KOPT-K1 (cell line): ENCODE results near the gene CLRN2.

Experiments used
- H3K27ac ChIP-seq: fragments of 200-600 bp; sonication (generic); 2 replicates; pipeline ENCODE4 v1.5.1; 2016; ENCODE audit warnings: antibody characterized with exemption, mild to moderate bottlenecking, low read depth, low read length; ENCODE audit not compliant: poor library complexity, severe bottlenecking
- H3K36me3 ChIP-seq: fragments of 200-600 bp; sonication (generic); 2 replicates; pipeline ENCODE4 v1.5.1; 2017; ENCODE audit warnings: antibody characterized with exemption, mild to moderate bottlenecking, low read length, moderate library complexity; ENCODE audit not compliant: insufficient read depth
- H3K9me3 ChIP-seq: fragments of 200-600 bp; sonication (generic); 2 replicates; pipeline ENCODE4 v1.5.1; 2017; ENCODE audit warnings: antibody characterized with exemption, low read length, mild to moderate bottlenecking; ENCODE audit not compliant: insufficient read depth, poor library complexity, severe bottlenecking

Gene CLRN2

DNA sequence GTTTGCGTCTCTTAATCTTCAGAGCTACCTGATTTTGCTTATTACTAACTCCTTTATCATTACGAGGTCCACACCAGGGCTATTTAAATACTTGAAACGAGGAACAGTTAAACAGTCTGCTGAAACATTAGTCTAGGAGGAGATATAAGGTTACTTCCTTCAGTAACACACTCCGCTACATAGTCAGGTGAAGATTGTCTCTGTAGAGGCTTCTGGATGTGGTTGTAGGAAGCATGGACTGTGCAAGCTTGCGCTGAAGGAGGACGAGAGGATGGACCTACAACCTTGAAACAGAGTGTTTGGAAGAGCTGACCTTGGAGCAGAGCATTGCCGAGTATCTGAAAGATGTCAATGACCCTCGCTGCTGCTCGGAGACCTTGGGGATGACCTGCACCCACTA, at the start of gene CLRN2:
TSS of gene CLRN2 (plus strand) at position 301 of the 400 bp plus-strand sequence. CDS start 102 bp downstream, outside the sequence.
- Histone ChIP-seq H3K27ac (no peak within 1 kb of the TSS), H3K9me3 (no peaks in the 10 kb centered on the region)

GRCh38 chr4:17468619-17469221, 46.2 kb upstream of the CLRN2 start:
- Histone ChIP-seq H3K27ac (no peak overlapping the region), H3K9me3 (no peaks in the 10 kb centered on the region), H3K36me3 (no peaks in the 10 kb centered on the region)

More for the DNA sequence above, at the start of gene CLRN2:
- H3K36me3 ChIP-seq, result no peaks in the 10 kb centered on the region

DNA sequence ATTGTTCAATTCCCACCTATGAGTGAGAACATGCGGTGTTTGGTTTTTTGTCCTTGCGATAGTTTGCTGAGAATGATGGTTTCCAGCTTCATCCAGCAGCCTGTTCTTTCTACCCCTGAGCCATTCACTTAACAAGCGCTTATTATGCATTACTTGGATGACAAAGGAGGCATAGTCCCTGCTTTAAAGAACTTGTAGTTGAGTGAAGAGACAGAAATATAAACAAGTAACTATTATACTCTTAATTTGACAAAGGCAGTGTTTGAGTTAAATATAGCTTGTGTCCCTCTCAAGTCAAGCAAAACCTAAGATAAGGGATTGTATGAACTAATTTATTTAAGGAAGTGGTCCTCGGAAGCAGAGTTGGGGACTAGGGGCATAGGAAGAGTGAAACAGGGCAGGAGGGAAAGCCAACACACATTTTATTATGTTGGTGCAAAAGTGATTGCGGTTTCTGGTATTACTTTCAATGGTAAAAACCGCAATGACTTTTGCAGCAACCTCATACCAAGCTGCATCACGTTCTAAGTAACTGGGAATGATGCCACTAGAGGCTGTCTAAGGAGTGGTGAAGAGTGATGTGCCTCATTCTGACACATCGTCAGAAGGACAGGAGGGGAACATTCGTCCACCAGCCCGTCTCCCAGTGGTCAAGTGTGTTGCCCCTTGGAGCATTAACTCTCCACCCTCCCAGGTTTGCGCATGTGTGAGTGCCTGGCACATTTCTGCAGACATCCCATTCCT, 44.9 kb upstream of the CLRN2 start:
- H3K9me3 ChIP-seq, result no peaks in the 10 kb centered on the region
- H3K36me3 ChIP-seq, result no peaks in the 10 kb centered on the region
- H3K27ac ChIP-seq, result no peak overlapping the region

DNA sequence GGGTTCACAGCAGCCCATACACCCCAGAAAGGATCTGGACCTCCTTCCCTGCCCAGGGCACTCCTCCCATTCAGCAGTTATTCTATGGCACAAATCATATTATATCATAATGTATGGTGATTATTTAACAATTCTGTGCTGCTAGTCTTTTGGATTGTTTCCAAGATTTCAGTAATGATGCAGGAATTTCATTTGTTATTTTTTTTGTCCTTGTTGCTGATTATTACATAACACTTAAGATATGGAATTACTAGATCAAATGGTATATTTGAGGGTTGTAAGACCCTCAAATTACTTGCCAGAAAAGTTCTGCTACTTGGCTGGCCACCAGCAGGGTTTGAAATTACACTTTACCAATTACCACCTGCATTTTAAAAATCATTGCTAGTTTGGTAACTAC, 39.5 kb upstream of the CLRN2 start:
- Histone ChIP-seq H3K36me3 (no peaks in the 10 kb centered on the region), H3K9me3 (no peaks in the 10 kb centered on the region), H3K27ac (no peak overlapping the region)

DNA sequence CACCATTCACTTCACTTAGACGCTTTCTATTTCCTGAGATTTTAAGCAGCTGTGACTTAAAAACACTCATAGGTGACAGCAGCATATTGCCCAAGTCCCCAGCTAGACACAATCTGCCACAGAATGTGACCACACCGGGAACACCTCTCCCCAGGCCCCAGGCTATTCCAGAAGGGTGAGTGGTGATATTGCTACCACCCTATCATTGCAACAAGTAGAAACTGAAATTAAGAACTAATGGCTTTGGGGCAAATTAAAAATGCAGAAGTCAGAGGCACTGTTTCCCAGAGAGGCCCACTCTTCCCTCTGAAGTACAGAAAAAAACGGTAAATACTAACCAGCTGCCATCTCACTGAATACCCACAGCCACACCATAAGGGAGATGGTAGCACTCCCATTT, 38.1 kb upstream of the CLRN2 start:
- H3K9me3 ChIP-seq, result no peaks in the 10 kb centered on the region
- H3K27ac ChIP-seq, result no peak overlapping the region

DNA sequence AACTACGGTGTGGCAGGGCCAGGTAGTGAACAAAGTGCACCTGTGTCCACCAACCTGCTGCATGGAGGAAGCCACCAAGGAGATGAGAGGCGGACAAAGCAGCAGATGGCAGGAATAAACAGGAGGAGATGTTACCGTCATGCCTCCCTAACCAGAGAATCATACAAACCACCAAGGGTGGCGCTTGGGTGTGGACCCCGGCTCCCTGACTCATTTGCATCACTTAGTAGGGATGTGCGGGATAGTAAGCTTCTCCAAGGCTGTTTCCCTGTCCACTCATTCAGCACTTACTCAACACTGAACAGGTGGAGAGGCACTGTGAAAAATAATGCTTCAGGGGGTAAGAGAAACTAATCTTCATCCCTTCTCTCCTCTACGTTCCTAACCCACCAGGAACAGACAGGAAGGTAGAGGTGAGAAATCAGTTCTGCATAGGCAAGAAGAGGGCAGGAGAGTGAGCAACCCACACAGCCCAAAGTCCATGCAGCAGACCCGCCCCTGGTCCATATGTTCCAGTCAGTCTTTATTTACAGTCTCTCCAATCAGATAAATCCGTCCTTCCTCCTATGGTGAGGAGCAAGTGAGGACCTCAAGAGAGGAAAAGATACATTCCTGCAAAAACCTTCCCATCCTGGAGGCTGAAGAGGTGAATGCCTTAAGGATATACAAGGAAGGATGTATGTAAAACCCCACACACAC, 37.0 kb upstream of the CLRN2 start:
- H3K36me3 ChIP-seq, result no peaks in the 10 kb centered on the region
- H3K27ac ChIP-seq, result no peak overlapping the region
- H3K9me3 ChIP-seq, result no peaks in the 10 kb centered on the region

More for the DNA sequence above, 38.1 kb upstream of the CLRN2 start:
- H3K36me3 ChIP-seq, result no peaks in the 10 kb centered on the region

- no peak overlapping the region for H3K27ac ChIP-seq
- peaks cover 7% of the 10 kb centered on the region for H3K36me3 ChIP-seq
- no peaks in the 10 kb centered on the region for H3K9me3 ChIP-seq
These were observed 34.6 kb upstream of the CLRN2 start for GRCh38 chr4:17480210-17480927.

DNA sequence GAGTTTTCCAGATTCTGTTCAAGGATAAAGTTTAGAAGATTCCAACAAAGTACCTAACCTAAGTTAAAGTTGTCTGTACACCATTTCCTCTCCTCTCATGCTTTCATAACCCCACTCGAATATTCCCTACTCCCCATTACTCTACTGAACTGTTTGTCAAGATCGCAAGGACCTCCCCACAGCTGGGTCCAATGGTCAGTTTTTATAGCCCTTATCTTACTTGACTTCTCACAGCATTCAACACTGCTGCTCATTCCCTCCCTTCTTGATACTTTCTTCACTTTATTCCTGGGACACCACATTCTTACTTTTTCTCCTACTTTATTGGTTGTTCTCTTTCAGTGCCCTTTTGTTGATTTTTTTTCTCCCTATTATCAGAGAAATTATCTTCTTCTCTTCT, 34.0 kb upstream of the CLRN2 start:
- Histone ChIP-seq H3K9me3 (no peaks in the 10 kb centered on the region), H3K36me3 (peaks cover 8% of the 10 kb centered on the region), H3K27ac (no peak overlapping the region)

GRCh38 chr4:17482716-17483115, 32.2 kb upstream of the CLRN2 start:
- no peak overlapping the region for H3K27ac ChIP-seq
- H3K9me3 ChIP-seq, result no peaks in the 10 kb centered on the region
- peaks cover 24% of the 10 kb centered on the region for H3K36me3 ChIP-seq

DNA sequence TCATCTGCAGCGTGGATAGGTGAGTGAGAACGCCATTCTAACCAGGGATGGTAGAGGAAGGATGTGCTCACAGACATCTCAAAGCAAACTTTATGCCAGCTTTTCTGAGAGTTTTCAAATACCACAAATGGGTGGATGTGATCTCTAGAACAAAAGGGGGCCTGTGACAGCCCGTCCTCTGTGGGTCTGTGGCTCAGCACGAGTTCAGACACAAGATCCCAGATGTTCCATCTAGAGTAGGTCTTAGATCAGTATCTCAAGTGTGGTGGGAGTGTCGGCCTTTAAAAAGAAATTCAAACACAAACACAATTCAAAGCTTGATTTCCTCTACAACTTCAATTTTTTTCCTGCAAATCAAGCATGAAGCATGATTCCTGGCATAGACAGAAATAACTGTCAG, 25.8 kb upstream of the CLRN2 start:
- Histone ChIP-seq H3K27ac (peak overlapping the region; percentile 26), H3K9me3 (no peaks in the 10 kb centered on the region), H3K36me3 (peaks cover 76% of the 10 kb centered on the region)

DNA sequence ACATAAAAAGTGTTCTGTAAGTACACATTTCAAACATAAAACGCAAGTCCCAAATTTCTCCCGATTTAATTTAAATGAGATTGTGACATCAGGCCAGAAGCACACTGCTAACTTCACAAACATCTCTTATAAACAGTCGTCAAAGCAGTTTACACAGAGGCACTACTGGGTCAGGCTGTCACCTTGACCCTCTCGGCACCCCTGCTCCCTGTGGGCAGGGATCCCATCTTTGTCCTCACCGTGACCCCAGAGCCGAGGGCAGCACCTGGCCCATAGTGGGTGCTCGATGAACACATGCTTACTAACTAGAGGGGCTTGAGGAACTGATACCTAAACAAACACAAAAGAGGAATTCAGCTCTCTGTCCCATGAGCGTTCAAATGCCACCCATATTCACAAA, 25.2 kb upstream of the CLRN2 start:
- Histone ChIP-seq H3K27ac (peak overlapping the region; percentile 26), H3K9me3 (no peaks in the 10 kb centered on the region), H3K36me3 (peaks cover 79% of the 10 kb centered on the region)

DNA sequence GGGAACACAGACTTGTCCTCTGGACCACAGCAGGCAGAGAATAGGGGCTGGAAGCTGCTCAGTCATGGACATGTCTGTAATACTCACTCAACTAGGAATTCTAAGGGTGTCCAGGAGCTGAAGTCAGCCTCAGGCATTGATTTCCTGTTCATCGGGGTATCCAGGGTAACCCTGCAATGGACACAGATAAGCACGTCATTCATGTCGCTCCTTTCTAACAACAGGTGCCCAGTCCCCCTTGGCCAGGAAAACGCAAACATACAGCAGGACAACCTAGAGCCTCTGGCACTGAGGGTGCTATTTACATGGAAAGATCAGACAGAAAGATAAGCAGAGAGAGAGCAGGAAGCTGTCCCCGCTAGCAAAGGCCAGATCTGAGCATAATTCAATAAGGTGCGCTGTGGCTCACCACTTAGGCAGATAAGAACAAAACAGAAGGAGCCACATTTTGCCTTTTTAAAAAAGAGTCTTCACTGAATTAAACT, 24.3 kb upstream of the CLRN2 start:
- Histone ChIP-seq H3K36me3 (peaks cover 88% of the 10 kb centered on the region), H3K27ac (no peak overlapping the region)

DNA sequence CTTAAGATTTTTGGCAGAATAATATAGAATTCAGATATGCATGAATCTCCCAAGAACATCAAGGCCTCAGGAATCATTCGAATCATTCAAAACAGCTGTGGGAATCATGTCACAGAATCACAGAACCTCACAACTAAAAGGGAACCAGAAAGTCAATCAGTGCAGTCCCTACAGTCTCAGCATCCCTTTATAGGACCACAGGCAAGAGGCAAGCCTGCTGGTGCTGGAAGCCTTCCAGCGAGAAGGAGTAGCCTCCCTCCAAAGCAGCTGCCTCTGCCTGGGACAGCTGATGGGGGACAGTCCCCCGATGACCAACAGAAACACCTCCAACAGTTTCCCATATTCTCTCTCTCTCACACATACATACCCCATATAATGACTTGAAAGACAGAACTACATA, 23.8 kb upstream of the CLRN2 start:
- no peak overlapping the region for H3K27ac ChIP-seq
- no peaks in the 10 kb centered on the region for H3K9me3 ChIP-seq
- H3K36me3 ChIP-seq, result peaks cover 86% of the 10 kb centered on the region

More for the DNA sequence above, 24.3 kb upstream of the CLRN2 start:
- no peaks in the 10 kb centered on the region for H3K9me3 ChIP-seq

GRCh38 chr4:17492058-17492741, 22.8 kb upstream of the CLRN2 start:
- Histone ChIP-seq H3K36me3 (peaks cover 82% of the 10 kb centered on the region), H3K9me3 (no peaks in the 10 kb centered on the region), H3K27ac (no peak overlapping the region)
